Stimulated activated CD4-positive, alpha-beta T cell treated with anti-CD3 and anti-CD28 coated beads, Interleukin-1b, Interleukin-23, amount 100 ng/mL, for 4 hours (primary cell): ENCODE data around the gene KLK6.
"Not testable (repeated sequence)": the region's sequence is repeated elsewhere in the genome, so short reads cannot be mapped to it uniquely, and the experiment has no call there.

ENCODE experiments used
- DNase-seq, 2 donors: peaks; one replicate each; pipeline ENCODE4 v3.0.0-alpha.2; 2020; ENCODE audit warnings: low read depth in 2 of 2

KLK6 gene

DNA sequence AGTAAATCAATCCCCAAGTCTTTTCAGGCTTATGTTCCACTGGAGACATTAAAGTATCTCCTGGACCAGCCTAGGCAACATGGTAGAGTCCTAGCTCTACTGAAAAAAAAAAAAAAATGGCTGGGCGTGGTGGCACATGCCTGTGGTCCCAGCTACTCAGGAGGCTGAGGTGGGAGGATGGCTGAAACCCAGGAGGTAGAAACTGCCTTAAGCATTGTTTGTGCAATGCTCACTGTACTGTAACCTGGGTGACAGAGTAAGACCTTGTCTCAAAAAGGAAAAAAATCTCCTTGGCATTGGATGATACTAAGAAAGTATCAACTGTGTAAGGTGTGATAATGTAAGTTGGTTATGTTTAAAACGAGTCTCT, 23.3 kb upstream of the KLK6 start:
- DNase-seq, result no peak

DNA sequence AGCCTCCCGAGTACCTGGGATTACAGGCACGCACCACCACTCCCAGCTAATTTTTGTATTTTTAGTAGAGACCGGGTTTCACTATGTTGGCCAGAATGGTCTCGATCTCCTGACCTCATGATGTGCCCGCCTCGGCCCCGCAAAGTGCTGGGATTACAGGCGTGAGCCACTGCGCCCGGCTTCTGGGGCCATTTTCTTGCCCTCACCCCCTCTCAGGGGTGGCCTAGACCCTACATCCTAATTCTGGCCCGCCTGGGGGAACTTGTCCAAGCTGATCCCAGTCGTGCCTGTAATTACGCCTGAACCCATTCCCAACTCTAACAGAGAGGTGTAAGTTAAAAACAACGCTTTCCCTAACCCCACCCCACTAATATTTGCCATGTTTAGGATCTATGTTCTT, 15.0 kb upstream of the KLK6 start:
- not testable (repeated sequence) for DNase-seq

- DNase-seq, result no peak
Observed at GRCh38 chr19:50983625-50984292, 14.4 kb upstream of the KLK6 start, which contains the start of gene KLK7. TSS of gene KLK7 (minus strand) at chr19:50983917. CDS start at chr19:50982399, 1,518 bp downstream.

GRCh38 chr19:50982186-50982585, 12.8 kb upstream of the KLK6 start:
- no peak for DNase-seq

- DNase-seq, result no peak
Observed at GRCh38 chr19:50981587-50982146, 12.3 kb upstream of the KLK6 start.

DNA sequence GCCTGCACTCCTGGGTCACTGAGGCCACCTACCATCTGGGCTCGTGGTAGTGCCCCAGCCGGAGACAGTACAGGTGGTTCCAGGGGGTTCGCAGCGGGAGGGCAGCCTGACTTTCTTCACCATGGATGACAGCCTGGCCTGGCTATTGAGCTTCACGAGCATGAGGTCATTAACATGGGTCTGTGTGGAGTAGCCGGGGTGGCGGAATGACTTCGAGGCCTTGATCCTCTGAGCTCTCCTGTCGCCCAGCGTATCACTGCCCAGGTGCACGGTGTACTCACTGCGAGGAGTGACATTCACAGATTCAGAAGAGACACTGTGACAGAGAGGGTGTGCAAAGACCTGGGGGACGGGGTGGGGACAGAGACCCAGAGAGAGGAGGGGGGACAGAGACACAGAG, 10.8 kb upstream of the KLK6 start:
- DNase-seq, result no peak

GRCh38 chr19:50979758-50980157, 10.4 kb upstream of the KLK6 start:
- DNase-seq, result no peak

DNA sequence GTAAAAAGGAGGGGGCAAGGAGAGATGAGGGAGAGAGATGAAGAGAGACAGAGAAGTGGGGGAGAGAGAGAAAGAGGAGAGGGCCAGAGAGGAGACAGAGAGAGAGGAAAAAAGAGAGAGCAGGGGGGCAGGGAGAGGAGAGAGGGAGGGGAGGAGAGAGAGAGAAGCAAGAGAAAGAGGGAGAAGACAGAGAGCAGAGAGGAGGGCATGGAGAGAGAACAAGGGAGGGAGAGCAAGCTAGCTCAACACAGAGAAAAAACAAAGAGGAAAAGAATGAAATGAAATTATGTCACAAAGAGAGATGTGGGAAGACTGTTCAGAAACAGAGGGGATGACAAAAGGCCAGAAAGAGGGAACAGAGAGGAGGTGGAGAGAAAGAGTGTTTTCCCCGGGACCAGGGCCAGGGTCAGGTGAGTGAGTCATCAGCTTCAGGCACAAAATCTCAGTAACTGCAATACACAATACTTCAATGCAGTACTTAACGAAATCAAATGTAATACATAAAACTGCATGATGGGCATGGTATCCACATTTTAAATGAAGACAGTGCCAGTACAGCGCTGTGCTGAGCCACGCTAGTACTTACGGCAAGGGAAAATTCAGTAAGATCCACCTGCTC, 9.5 kb upstream of the KLK6 start:
- DNase-seq, result no peak

GRCh38 chr19:50977626-50978025, 8.2 kb upstream of the KLK6 start:
- DNase-seq, result no peak

- DNase-seq, result no peak
Observed at GRCh38 chr19:50975766-50976165, 6.4 kb upstream of the KLK6 start.

DNA sequence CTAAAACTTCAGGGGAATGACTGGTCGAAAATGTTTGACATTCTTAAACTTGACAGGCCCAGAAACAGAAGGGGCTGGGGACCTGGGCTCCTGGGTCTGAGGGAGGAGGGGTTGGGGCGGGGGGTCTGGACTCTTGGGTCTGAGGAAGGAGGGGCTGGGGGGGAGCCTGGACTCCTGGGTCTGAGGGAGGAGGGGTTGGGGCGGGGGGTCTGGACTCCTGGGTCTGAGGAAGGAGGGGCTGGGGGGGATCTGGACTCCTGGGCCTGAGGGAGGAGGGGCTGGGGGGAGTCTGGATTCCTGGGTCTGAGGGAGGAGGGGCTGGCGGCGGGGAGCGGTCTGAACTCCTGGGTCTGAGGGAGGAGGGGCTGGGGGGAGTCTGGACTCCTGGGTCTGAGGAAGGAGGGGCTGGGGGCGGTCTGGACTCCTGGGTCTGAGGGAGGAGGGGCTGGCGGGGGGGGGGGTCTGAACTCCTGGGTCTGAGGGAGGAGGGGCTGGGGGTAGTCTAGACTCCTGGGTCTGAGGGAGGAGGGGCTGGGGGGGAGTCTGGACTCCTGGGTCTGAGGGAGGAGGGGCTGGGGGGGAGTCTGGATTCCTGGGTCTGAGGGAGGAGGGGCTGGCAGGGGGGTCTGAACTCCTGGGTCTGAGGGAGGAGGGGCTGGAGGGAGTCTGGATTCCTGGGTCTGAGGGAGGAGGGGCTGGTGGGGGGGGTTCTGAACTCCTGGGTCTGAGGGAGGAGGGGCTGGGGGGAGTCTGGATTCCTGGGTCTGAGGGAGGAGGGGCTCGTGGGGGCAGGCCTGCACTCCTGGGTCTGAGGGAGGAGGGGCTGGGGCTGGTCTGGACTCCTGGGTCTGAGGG, 5.5 kb upstream of the KLK6 start:
- DNase-seq, result no peak

DNA sequence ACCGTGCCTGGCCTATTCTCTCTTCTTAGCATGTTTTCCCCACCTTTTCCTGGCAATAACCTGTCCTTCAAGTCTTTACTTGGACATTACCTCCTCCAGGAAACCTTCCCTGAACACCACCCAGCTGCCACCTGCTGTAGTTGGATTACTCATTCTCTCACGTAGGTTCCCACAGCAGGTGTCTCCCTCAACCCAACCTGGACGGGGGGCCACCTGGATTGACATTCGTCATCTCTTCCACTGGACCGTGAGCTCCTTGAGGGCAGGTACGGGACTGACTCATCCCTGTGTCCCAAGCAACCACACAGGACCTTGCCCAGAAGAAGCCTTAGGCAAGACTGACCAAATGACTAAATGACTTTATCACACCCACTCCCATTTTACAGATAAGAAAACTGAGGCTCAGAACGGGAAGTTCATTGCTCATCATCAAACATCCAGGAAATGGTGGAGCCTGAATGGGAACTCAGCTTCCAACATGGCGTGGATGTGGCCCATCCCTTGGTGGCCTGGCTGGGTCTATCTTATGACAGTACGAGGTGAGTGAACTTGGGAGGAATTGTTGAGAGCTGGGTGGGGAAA, 3.5 kb upstream of the KLK6 start:
- DNase-seq, result no peak

- not testable (repeated sequence) for DNase-seq
Observed at GRCh38 chr19:50969810-50970209, 419 bp upstream of the KLK6 start.

DNA sequence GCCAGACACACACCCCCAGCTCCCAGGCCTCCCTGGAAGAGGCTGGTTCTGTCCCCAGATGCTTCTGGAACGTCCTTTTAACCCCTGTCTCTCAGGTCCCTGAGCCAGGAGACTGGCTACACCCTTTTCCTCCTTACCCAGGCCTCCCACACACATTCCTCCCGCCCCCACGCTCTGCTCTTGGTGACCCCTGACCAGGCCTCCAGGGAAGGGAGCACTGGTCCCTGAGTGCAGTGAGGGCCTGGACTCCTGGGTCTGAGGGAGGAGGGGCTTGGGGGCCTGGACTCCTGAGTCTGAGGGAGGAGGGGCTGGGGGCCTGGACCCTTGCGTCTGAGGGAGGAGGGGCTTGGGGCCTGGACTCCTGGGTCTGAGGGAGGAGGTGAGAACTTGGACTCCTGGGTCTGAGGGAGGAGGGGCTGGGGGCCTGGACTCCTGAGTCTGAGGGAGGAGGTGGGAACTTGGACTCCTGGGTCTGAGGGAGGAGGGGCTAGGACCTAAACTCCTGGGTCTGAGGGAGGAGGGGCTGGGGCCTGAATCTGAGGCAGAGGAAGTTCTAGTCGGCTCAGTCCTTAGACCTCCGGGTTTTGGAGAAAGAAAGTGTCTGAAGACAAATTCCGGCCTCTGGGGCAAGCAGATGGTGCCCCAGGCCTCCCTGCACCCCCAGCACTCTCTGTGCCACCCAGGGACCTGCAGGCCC, 527 bp downstream of the KLK6 start:
- DNase-seq, result no peak

DNA sequence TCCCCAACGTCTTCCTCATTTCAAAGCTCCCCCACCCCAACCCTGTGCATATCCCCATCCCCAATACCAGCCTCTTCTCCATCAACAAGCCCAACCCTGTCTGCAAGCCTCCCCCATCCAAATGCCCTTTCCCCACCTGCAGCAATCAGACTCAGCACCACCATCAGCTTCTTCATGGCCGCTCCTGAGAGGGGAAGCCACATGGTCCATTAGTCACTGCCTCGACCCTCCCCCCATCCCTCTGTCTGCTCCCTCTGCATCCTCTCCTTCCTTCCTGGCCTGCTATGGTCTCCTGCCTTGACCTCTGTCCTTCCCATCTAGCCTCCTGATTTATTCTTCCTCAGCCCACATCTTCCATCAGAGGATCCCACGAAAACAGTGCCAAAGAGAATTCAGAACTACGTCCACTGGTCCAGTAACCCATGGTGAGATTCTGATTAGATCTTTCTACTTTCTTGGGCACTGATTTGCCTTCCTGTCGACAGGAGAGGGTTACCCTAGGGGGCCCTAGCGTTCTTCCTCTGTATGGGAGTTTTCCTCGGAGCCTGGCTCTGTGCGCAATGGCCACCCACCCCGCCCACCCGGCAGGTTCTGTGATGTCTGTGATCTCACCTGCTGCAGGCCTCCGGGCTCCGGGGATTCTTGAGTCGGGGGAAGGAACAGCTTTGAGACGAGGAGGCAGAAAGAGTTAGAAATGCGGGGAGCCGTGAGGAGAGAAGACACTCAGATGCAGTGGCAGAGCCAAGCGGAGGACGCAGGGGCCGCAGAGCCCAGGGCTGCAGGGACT, 1.3 kb downstream of the KLK6 start:
- no peak for DNase-seq

GRCh38 chr19:50964266-50964665, 5.1 kb downstream of the KLK6 start:
- no peak for DNase-seq

GRCh38 chr19:50963381-50963780, 6.0 kb downstream of the KLK6 start:
- no peak for DNase-seq

- no peak for DNase-seq
Observed at GRCh38 chr19:50962245-50962644, 7.1 kb downstream of the KLK6 start.

GRCh38 chr19:50959731-50960500, 9.5 kb downstream of the KLK6 start:
- DNase-seq, result no peak

DNA sequence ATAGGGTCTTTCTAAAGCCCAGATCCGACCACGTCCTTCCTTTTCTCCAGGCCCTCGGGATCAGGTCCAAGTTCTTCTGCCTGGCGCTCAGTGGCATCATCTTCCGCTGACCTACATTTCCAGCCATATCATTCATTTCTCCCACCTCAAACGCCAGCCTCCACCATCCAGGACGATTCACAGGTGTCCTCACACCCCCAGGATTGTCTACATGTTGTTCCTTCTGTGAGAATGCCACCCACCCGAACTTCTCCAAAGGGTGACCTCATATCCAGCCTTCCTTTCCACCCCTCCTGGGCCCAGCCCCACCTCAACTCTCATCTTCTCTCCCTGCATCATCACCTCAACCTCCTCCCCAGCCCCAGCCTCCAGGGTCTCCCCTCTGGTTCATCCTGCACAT, 11.8 kb downstream of the KLK6 start:
- no peak for DNase-seq
